Activated CD4-positive, alpha-beta T cell treated with anti-CD3 and anti-CD28 coated beads for 36 hours (primary cell): ENCODE results near the gene ASPHD1. TPM values are rescaled to one million over a fixed set of nuclear protein-coding genes. Genes with fewer than 3 reads are reported as not detected.
"Not testable (repeated sequence)": the region's sequence is repeated elsewhere in the genome, so short reads cannot be mapped to it uniquely, and the experiment has no call there.

ENCODE experiments used
- ATAC-seq: fragments of 200-7000 bp; cut with Tn5 transposase; one replicate; pipeline ENCODE4 v1.10.0; 2021; ENCODE audit warnings: mild to moderate bottlenecking, moderate library complexity
- CTCF ChIA-PET: fragments of 350-600 bp; sonication (Branson Sonifier 250); formaldehyde crosslinking; loops from one replicate; lab custom pipeline; 2021; ENCODE audit warnings: antibody characterized with exemption; lab: Charles Lee
- POLR2A ChIA-PET: fragments of 350-600 bp; sonication (Branson Sonifier 250); formaldehyde crosslinking; loops from one replicate; lab custom pipeline; 2021; ENCODE audit warnings: antibody characterized with exemption, inconsistent platforms; lab: Charles Lee
- DNase-seq: peaks from one replicate; pipeline ENCODE4 v3.0.0-alpha.2; 2020
- H3K27ac Mint-ChIP-seq: one replicate; pipeline ENCODE4 v1.8.0; 2021; ENCODE audit warnings: mixed read lengths
- H3K27me3 Mint-ChIP-seq: one replicate; pipeline ENCODE4 v1.8.0; 2021; ENCODE audit warnings: mixed read lengths
- H3K36me3 Mint-ChIP-seq: one replicate; pipeline ENCODE4 v1.8.0; 2021; ENCODE audit warnings: low read depth, mixed read lengths
- H3K4me1 Mint-ChIP-seq: one replicate; pipeline ENCODE4 v1.8.0; 2021; ENCODE audit warnings: mixed read lengths
- H3K4me3 Mint-ChIP-seq: one replicate; pipeline ENCODE4 v1.8.0; 2021; ENCODE audit warnings: mild to moderate bottlenecking, moderate library complexity, mixed read lengths
- H3K9me3 Mint-ChIP-seq: one replicate; pipeline ENCODE4 v1.8.0; 2021; ENCODE audit warnings: low read depth, mixed read lengths
- intact Hi-C, 2 experiments: fragments of 100-400 bp; cut with DNase I in 1 of 2; cut with micrococcal nuclease in 1 of 2; formaldehyde crosslinking; loops; one replicate each; pipeline versions ENCODE4 v1.14.2 to v1.15.1; 2022 to 2024; cut with DNase I, micrococcal nuclease
- total RNA-seq, 2 experiments: library from RNA; stranded (reverse); gene quantifications; one replicate each; pipeline ENCODE4 v1.2.3, GENCODE V29; 2021

Gene ASPHD1
- total RNA-seq, 2 experiments from 2014 or later: 2.7 to 3.2 TPM

GRCh38 chr16:29920288-29921033 lies 20.2 kb downstream of the ASPHD1 start:
- no peaks in the 10 kb centered on the region for H3K27me3 Mint-ChIP-seq
- peak overlapping the region; percentile 2 for H3K27ac Mint-ChIP-seq
- H3K4me1 Mint-ChIP-seq: peaks cover 23% of the 10 kb centered on the region
- peaks cover 26% of the 10 kb centered on the region for H3K36me3 Mint-ChIP-seq
- POLR2A ChIA-PET: interaction anchor here (0.5 kb wide), 1 partner anchor 44 kb away, joined by 14 read pairs; no protein-coding TSS in a partner anchor
- H3K9me3 Mint-ChIP-seq: no peaks in the 10 kb centered on the region
- ATAC-seq: no peak
- no peak for DNase-seq
- intact Hi-C loops: no loop called here
- H3K4me3 Mint-ChIP-seq: no peak overlapping the region
- CTCF ChIA-PET: interaction anchor here (0.5 to 1.0 kb wide), 3 partner anchors 72 to 239 kb away, joined by 4 to 5 read pairs (median 4); partner anchors contain the start of gene PAGR1

- CTCF ChIA-PET: interaction anchor here (0.5 to 1.0 kb wide), 3 partner anchors 73 to 239 kb away, joined by 4 to 5 read pairs (median 4); partner anchors contain the start of gene PAGR1
- no peaks in the 10 kb centered on the region for H3K27me3 Mint-ChIP-seq
- peaks cover 27% of the 10 kb centered on the region for H3K36me3 Mint-ChIP-seq
- H3K27ac Mint-ChIP-seq: peak overlapping the region; percentile 2
- no peaks in the 10 kb centered on the region for H3K9me3 Mint-ChIP-seq
- ATAC-seq (no peak), DNase-seq (no peak)
- peaks cover 23% of the 10 kb centered on the region for H3K4me1 Mint-ChIP-seq
- POLR2A ChIA-PET: interaction anchor here (0.5 kb wide), 1 partner anchor 43 kb away, joined by 14 read pairs; no protein-coding TSS in a partner anchor
- intact Hi-C loops: no loop called here
- no peak overlapping the region for H3K4me3 Mint-ChIP-seq
Measured at GRCh38 chr16:29921034-29921385, 20.7 kb downstream of the ASPHD1 start.

GRCh38 chr16:29922326-29922725 lies 22.0 kb downstream of the ASPHD1 start:
- Mint-ChIP-seq H3K36me3 (peaks cover 27% of the 10 kb centered on the region), H3K9me3 (no peaks in the 10 kb centered on the region), H3K4me1 (peaks cover 33% of the 10 kb centered on the region), H3K4me3 (no peak overlapping the region), H3K27me3 (no peaks in the 10 kb centered on the region), H3K27ac (no peak overlapping the region)
- ATAC-seq (no peak), DNase-seq (no peak)
- POLR2A ChIA-PET: interaction anchor here (0.6 kb wide), 2 partner anchors 75 to 492 kb away, joined by 4 to 9 read pairs; no protein-coding TSS in a partner anchor
- intact Hi-C loops: no loop called here
- CTCF ChIA-PET: interaction anchor here (0.5 to 2.1 kb wide), 4 partner anchors 15 to 166 kb away, joined by 3 to 18 read pairs (median 4); no protein-coding TSS in a partner anchor

- ATAC-seq (no peak), DNase-seq (no peak)
- Mint-ChIP-seq H3K4me1 (peaks cover 37% of the 10 kb centered on the region), H3K9me3 (no peaks in the 10 kb centered on the region), H3K27ac (no peak overlapping the region), H3K36me3 (peaks cover 27% of the 10 kb centered on the region), H3K4me3 (no peak overlapping the region), H3K27me3 (no peaks in the 10 kb centered on the region)
- intact Hi-C loops: no loop called here
- ChIA-PET CTCF (interaction anchor here (0.6 to 2.1 kb wide), 2 partner anchors 109 to 167 kb away, joined by 3 to 18 read pairs; no protein-coding TSS in a partner anchor), POLR2A (interaction anchor here (0.6 kb wide), 1 partner anchor 74 kb away, joined by 4 read pairs; no protein-coding TSS in a partner anchor)
Measured at GRCh38 chr16:29922986-29923501, 22.8 kb downstream of the ASPHD1 start.

- Mint-ChIP-seq H3K36me3 (peaks cover 23% of the 10 kb centered on the region), H3K9me3 (no peaks in the 10 kb centered on the region)
- peak; percentile 16 for DNase-seq
Measured at GRCh38 chr16:29925105-29925756, 24.9 kb downstream of the ASPHD1 start.

GRCh38 chr16:29925781-29926710 lies 25.8 kb downstream of the ASPHD1 start, which contains the start of gene KCTD13:
TSS of gene KCTD13 (minus strand) at chr16:29926226. CDS start at chr16:29926033, 193 bp downstream.
- H3K4me1 Mint-ChIP-seq: peaks cover 32% of the 10 kb centered on the region
- CTCF ChIA-PET: interaction anchor here (0.5 to 1.7 kb wide), 12 partner anchors 9 to 822 kb away, joined by 3 to 7 read pairs (median 4); partner anchors contain the start of genes CDIPT, HIRIP3, INO80E and KIF22
- ATAC-seq (peak; percentile 90), DNase-seq (peak; percentile 92)
- H3K9me3 Mint-ChIP-seq: no peaks in the 10 kb centered on the region
- POLR2A ChIA-PET: interaction anchor here (0.6 to 2.0 kb wide), 6 partner anchors 10 to 108 kb away, joined by 4 to 8 read pairs (median 5); partner anchors contain the start of gene TAOK2
- H3K27me3 Mint-ChIP-seq: no peaks in the 10 kb centered on the region
- peaks cover 14% of the 10 kb centered on the region for H3K36me3 Mint-ChIP-seq
- H3K27ac Mint-ChIP-seq: peak within 1 kb of the TSS; percentile 95
- peak within 1 kb of the TSS; percentile 82 for H3K4me3 Mint-ChIP-seq
- intact Hi-C loops: loop anchor here (1.0 to 2.0 kb wide), 8 partner anchors 26 to 136 kb away; partner anchors contain the start of genes ASPHD1 (in 2 of the 2), CDIPT (in 2 of the 2), INO80E (in 1 of the 2) and KIF22 (in 1 of the 2)

More at GRCh38 chr16:29925105-29925756, 24.9 kb downstream of the ASPHD1 start:
- peak overlapping the region; percentile 82 for H3K4me3 Mint-ChIP-seq
- ChIA-PET CTCF (interaction anchor here (0.7 to 1.7 kb wide), 6 partner anchors 8 to 225 kb away, joined by 4 to 7 read pairs (median 6); partner anchors contain the start of genes HIRIP3, INO80E, KIF22 and TMEM219), POLR2A (interaction anchor here (0.6 to 2.0 kb wide), 5 partner anchors 9 to 260 kb away, joined by 4 to 8 read pairs (median 6); partner anchors contain the start of gene TAOK2)
- peak overlapping the region; percentile 68 for H3K27ac Mint-ChIP-seq
- ATAC-seq: peak; percentile 2
- H3K27me3 Mint-ChIP-seq: no peaks in the 10 kb centered on the region
- intact Hi-C loops: no loop called here
- H3K4me1 Mint-ChIP-seq: peaks cover 37% of the 10 kb centered on the region

- no peak for ATAC-seq
- H3K27ac Mint-ChIP-seq: peak overlapping the region; percentile 95
- H3K4me1 Mint-ChIP-seq: peaks cover 32% of the 10 kb centered on the region
- intact Hi-C loops: loop anchor here (1.0 to 2.0 kb wide), 8 partner anchors 26 to 136 kb away; partner anchors contain the start of genes ASPHD1 (in 2 of the 2), CDIPT (in 2 of the 2), INO80E (in 1 of the 2) and KIF22 (in 1 of the 2)
- no peaks in the 10 kb centered on the region for H3K27me3 Mint-ChIP-seq
- no peaks in the 10 kb centered on the region for H3K9me3 Mint-ChIP-seq
- POLR2A ChIA-PET: interaction anchor here (0.6 to 2.0 kb wide), 5 partner anchors 10 to 109 kb away, joined by 4 to 8 read pairs (median 5); partner anchors contain the start of gene TAOK2
- peaks cover 14% of the 10 kb centered on the region for H3K36me3 Mint-ChIP-seq
- DNase-seq: no peak
- CTCF ChIA-PET: interaction anchor here (0.6 to 1.7 kb wide), 8 partner anchors 10 to 227 kb away, joined by 3 to 7 read pairs (median 4); partner anchors contain the start of genes CDIPT and TMEM219
- peak overlapping the region; percentile 82 for H3K4me3 Mint-ChIP-seq
Measured at GRCh38 chr16:29926711-29927052, 26.4 kb downstream of the ASPHD1 start.

GRCh38 chr16:29927070-29927905 lies 27.0 kb downstream of the ASPHD1 start:
- ChIA-PET CTCF (interaction anchor here (0.6 to 1.7 kb wide), 10 partner anchors 10 to 739 kb away, joined by 3 to 7 read pairs (median 3); partner anchors contain the start of genes CDIPT and TMEM219), POLR2A (interaction anchor here (0.8 to 2.0 kb wide), 4 partner anchors 11 to 66 kb away, joined by 4 to 8 read pairs (median 6); partner anchors contain the start of gene TAOK2)
- DNase-seq (no peak), ATAC-seq (no peak)
- intact Hi-C loops: loop anchor here in 1 of 2 experiments (2.0 kb wide), 1 partner anchor 34 kb away; no protein-coding TSS in a partner anchor
- Mint-ChIP-seq H3K27me3 (no peaks in the 10 kb centered on the region), H3K4me3 (peak overlapping the region; percentile 82), H3K4me1 (peaks cover 32% of the 10 kb centered on the region), H3K9me3 (no peaks in the 10 kb centered on the region), H3K27ac (peak overlapping the region; percentile 95), H3K36me3 (peaks cover 14% of the 10 kb centered on the region)

GRCh38 chr16:29931750-29932149 lies 31.5 kb downstream of the ASPHD1 start:
- DNase-seq, H3K4me1 Mint-ChIP-seq, H3K27me3 Mint-ChIP-seq, H3K9me3 Mint-ChIP-seq, intact Hi-C loops, H3K36me3 Mint-ChIP-seq, H3K4me3 Mint-ChIP-seq, POLR2A ChIA-PET, H3K27ac Mint-ChIP-seq, ATAC-seq: not testable (repeated sequence)
- CTCF ChIA-PET: interaction anchor here (1.0 kb wide), 1 partner anchor 161 kb away, joined by 5 read pairs; no protein-coding TSS in a partner anchor
